ENCODE results near the gene VSTM2A. TPM values are rescaled to one million over a fixed set of nuclear protein-coding genes. Genes with fewer than 3 reads are reported as not detected.

Gene VSTM2A
- total RNA-seq, 1 donor from 2014 or later = not detected

DNA sequence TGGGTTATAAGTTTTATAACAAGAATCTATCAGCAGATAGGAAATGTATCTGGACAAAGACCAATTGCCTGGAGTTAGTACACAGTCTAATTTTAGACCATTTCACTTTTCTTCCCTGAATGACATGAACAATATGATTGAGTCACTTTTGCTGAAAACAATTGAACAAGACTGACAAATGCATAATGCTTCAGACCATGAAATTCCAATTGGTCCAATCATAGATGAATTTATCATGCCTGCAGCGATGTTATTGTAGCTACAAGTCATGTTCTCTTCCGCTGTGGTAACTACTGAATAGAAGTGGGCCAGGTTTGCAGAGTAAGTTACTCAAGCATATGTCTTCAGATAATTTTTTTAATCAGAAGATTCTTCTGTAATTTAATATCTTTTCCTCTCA lies 73.4 kb downstream of the VSTM2A start:
- no peak overlapping the region for H3K4me3 ChIP-seq (ENCODE audit: low read depth, low read length)
- TF ChIP-seq, protein P1, sequence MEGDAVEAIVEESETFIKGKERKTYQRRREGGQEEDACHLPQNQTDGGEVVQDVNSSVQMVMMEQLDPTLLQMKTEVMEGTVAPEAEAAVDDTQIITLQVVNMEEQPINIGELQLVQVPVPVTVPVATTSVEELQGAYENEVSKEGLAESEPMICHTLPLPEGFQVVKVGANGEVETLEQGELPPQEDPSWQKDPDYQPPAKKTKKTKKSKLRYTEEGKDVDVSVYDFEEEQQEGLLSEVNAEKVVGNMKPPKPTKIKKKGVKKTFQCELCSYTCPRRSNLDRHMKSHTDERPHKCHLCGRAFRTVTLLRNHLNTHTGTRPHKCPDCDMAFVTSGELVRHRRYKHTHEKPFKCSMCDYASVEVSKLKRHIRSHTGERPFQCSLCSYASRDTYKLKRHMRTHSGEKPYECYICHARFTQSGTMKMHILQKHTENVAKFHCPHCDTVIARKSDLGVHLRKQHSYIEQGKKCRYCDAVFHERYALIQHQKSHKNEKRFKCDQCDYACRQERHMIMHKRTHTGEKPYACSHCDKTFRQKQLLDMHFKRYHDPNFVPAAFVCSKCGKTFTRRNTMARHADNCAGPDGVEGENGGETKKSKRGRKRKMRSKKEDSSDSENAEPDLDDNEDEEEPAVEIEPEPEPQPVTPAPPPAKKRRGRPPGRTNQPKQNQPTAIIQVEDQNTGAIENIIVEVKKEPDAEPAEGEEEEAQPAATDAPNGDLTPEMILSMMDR (conservative IDR thresholded peaks at IDR 0.05; ENCODE audit: low read depth, low read length) = no peak
- DNase-seq (ENCODE audit: low read depth) = peak; percentile 82

Other genes with a start within 250 kb of the VSTM2A start
- 295 and 716 TPM in 2 replicates for gene SEC61G, start 216.8 kb downstream of the VSTM2A start, total RNA-seq

Data from epithelial cell of proximal tubule (primary cell).